Panc1 (cell line): Measurements from ENCODE around the gene PAX5.

ENCODE experiments used
- POLR2AphosphoS5 ChIP-seq: IDR thresholded peaks from 2 replicates; pipeline ENCODE4 v1.6.1; 2012; ENCODE audit warnings: mild to moderate bottlenecking, low read depth, low read length, moderate library complexity
- TF ChIP-seq, protein P1 (sequence below): fragments of 450-650 bp; IDR thresholded peaks from 2 replicates; pipeline ENCODE4 v1.5.1; 2017; ENCODE audit warnings: mild to moderate bottlenecking
- TF ChIP-seq, protein P2 (sequence below), 2 experiments: IDR thresholded peaks; 2 replicates each; pipeline ENCODE4 v1.6.1; 2011 to 2012; ENCODE audit warnings: low read depth in 2 of 2, control low read depth in 1 of 2, low read length in 1 of 2, mild to moderate bottlenecking in 1 of 2, moderate library complexity in 1 of 2; ENCODE audit not compliant: insufficient read depth in 1 of 2

DNA sequence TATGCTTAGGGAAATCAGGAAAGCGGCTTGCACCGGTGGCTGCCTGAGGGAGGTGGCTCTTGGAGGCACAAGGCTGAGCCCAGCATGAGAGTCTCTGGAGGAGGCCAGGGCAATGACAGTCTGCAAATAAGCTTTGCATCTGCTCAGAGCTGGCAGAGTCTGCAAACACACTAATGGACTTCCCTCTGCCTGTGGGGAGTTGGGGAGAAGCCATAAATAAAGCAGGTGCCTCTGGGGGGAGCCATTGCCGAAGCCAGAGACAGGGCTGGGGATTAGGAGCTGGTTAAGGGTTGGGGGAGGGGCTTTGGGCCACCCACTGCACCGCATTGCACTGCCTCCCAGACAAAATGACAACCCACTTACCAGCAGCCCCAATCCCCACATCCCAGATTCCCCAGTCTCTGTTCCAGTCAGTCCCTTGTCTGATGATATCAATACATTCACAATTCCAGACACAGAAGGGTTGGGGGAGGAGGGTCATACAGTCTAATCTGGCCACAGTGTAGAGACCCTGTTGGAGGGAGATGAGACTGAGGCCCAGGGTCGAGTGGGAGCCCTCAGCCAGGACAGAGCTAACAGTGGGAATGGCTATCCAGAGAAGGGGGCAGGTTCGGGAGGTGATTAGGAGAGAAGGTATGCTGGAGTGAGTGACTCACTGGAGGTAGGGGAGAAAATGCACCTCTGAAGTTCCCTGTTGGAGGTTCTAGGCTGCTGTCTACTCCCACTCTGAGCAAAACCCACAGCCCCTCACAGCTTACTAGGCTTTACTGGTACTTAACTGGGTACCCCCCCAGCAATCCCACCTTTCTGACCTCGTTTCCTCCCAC, 53.7 kb downstream of the PAX5 start:
- TF ChIP-seq, protein P1, sequence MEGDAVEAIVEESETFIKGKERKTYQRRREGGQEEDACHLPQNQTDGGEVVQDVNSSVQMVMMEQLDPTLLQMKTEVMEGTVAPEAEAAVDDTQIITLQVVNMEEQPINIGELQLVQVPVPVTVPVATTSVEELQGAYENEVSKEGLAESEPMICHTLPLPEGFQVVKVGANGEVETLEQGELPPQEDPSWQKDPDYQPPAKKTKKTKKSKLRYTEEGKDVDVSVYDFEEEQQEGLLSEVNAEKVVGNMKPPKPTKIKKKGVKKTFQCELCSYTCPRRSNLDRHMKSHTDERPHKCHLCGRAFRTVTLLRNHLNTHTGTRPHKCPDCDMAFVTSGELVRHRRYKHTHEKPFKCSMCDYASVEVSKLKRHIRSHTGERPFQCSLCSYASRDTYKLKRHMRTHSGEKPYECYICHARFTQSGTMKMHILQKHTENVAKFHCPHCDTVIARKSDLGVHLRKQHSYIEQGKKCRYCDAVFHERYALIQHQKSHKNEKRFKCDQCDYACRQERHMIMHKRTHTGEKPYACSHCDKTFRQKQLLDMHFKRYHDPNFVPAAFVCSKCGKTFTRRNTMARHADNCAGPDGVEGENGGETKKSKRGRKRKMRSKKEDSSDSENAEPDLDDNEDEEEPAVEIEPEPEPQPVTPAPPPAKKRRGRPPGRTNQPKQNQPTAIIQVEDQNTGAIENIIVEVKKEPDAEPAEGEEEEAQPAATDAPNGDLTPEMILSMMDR, result no peak
- TF ChIP-seq POLR2AphosphoS5, result no peak
- TF ChIP-seq, protein P2, sequence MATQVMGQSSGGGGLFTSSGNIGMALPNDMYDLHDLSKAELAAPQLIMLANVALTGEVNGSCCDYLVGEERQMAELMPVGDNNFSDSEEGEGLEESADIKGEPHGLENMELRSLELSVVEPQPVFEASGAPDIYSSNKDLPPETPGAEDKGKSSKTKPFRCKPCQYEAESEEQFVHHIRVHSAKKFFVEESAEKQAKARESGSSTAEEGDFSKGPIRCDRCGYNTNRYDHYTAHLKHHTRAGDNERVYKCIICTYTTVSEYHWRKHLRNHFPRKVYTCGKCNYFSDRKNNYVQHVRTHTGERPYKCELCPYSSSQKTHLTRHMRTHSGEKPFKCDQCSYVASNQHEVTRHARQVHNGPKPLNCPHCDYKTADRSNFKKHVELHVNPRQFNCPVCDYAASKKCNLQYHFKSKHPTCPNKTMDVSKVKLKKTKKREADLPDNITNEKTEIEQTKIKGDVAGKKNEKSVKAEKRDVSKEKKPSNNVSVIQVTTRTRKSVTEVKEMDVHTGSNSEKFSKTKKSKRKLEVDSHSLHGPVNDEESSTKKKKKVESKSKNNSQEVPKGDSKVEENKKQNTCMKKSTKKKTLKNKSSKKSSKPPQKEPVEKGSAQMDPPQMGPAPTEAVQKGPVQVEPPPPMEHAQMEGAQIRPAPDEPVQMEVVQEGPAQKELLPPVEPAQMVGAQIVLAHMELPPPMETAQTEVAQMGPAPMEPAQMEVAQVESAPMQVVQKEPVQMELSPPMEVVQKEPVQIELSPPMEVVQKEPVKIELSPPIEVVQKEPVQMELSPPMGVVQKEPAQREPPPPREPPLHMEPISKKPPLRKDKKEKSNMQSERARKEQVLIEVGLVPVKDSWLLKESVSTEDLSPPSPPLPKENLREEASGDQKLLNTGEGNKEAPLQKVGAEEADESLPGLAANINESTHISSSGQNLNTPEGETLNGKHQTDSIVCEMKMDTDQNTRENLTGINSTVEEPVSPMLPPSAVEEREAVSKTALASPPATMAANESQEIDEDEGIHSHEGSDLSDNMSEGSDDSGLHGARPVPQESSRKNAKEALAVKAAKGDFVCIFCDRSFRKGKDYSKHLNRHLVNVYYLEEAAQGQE (IDR thresholded peaks at IDR 0.05; ENCODE audit: insufficient read depth in 1 of 2, low read depth in 2 of 2, low read length in 1 of 2), result no peak
